HK-2 (cell line): ENCODE data around the gene TAF13.
"Not testable (repeated sequence)": the region's sequence is repeated elsewhere in the genome, so short reads cannot be mapped to it uniquely, and the experiment has no call there.

ENCODE experiments used
- DNase-seq: peaks from one replicate; pipeline ENCODE4 v3.0.0-alpha.2; 2018; ENCODE audit not compliant: unreplicated experiment

The TAF13 gene

DNA sequence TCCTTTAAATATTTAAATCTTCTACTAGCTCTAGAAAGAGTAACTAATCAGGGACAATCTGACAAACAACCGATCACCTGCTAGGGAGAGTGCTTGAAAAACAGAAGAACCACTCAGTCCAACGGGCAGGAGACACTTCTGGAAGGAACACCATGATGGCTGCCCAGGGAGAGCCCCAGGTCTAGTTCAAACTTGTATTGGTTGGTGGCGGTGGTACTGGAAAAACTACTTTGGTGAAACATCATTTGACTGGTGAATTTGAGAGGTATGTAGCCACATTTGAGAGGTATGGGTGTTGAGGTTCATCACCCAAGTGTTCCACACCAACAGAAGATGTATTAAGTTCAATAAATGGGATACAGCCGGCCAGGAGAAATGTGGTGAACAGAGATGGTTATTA is 29.1 kb downstream of the TAF13 start:
- no peak for DNase-seq

DNA sequence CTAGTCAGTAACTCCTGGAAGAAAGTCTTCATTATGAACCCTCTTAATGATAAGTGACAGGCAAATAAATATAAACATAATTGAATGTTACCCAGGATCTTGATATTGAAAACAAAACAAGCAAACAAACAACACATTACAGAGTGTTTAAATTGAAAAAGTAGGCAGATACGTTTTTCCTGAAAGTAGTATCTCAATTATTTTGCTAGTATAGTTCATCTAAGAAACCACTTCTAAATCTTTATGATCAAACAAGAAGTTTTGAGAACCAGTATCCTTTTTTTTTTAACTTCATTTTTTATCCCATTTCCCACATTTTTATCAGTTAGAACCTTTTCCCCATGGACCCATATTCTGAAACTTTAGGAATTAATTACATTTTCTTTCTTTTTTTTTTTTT is 30.2 kb downstream of the TAF13 start:
- no peak for DNase-seq

DNA sequence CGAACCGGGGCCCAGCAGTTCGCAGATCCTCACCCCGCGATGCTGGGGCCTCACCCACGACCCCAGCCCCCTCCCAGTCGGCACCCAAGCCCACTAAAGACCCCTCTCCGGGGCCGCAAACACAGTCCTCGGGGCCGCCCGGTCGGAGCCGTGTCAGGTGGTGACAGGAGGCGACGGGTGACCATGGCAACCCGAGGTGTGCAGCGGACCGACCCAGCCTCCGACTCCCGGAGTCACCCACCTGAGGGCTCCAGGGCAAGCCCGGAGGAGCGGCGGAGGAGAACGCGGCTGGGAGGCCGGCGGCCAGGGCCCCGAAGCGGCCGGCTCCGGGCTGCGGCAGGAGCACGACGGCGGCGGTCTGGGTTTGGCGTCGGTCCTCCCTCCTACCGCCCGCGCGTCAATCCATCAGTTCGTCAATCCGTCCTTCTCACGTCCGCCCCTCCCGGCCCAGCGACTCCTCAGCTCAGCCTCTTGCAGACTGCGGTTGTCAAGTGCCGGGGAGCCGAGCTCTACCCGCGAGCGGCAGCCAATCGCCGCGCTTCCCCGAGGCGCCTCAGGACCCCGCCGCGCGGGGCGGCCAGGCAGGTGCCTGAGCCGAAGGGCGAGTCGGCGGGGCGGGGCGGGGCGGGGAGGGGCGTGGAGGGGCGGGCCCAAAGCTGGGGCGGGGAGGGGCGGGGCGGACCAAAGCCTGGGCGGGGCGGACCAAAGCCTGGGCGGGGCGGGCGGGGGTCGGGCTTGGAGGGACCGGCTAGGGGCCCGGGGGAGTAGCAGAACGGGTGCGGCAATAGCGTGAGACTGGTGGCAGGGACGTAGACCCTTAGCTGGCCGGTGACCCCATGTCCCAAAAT is 34.0 kb downstream of the TAF13 start, which contains the start of gene WDR47:
Gene WDR47, minus strand, starts transcription at position 482 of the 848 bp plus-strand sequence. CDS start 18,590 bp downstream, outside the sequence.
- DNase-seq, result peak; percentile 97

DNA sequence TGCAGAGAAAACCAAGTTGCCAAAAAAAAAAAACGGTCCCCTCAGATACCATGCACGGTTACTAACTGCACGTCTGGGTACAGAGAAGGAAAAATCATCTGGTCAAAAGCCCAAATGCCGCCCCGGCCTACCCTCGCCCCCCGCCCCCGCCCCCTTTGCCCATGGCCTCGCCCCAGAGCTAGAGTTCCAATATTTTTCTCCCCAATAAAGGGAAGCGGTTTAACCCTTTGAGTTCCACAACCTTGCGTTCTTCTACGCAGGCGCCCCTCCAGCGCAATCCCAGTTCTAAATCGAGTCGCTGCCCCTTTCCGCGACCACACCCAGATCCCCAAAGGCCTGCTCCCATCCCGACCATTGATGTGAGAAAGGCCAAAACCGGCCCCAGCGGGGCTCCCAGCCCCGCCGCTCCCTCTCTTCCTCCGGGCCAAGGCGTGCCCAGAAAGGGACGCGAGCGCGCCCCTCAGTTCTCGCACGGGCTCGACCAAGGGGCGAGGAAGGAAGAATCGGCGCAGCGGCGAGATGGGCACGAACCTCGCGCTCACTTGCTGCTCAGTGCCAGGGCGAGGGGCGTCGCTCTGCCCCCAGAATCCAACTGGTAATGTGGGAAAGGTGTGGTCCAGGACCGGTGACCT is 34.7 kb downstream of the TAF13 start:
- peak; percentile 38 for DNase-seq

DNA sequence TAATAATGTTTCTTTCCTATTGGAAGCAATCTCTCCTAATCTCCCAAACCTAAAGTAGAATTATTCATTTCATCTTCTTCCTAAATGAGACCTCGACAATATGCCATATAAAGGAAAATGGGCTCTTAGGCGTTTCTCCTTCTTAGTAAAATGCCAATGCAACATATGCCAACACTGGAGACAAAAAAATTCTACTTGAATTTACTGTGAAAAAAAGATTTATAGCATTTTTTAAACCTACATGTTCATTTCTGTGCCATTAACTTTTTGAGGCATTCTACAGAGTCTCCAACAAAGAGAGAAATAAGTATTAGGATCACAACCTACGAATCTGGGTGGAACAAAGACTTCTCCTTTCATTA is 35.2 kb downstream of the TAF13 start:
- no peak for DNase-seq

DNA sequence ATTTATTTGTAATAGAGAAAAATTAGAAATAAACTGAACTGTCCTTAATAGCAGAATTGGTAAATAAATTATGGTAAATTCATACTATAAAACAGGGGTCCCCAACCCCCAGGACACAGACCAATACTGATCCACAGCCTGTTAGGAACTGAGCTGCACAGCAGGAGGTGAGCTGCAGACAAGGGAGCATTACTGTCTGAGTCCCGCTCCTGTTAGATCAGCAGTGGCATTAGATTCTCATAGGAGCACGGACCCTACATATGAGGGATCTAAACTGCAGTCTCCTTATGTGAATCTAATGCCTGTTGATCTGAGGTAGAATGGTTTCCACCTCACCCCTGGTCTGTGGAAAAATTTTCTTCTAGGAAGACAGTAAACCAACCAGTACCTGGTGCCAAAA is 41.4 kb downstream of the TAF13 start:
- no peak for DNase-seq

DNA sequence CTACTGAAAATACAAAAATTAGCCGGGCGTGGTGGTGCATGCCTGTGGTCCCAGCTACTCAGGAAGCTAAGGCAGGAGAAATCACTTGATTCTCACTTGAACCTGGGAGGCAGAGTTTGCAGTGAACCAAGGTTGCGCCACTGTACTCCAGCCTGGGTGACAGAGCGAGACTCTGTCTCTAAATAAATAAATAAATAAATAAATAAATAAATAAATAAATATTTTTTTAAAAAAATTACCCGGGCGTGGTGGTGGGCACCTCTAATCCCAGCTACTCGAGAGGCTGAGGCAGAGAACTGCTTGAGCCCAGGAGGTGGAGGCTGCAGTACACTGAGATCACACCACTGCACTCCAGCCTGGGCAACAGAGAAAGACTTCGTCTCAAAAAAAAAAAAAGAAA is 46.3 kb downstream of the TAF13 start:
- not testable (repeated sequence) for DNase-seq

DNA sequence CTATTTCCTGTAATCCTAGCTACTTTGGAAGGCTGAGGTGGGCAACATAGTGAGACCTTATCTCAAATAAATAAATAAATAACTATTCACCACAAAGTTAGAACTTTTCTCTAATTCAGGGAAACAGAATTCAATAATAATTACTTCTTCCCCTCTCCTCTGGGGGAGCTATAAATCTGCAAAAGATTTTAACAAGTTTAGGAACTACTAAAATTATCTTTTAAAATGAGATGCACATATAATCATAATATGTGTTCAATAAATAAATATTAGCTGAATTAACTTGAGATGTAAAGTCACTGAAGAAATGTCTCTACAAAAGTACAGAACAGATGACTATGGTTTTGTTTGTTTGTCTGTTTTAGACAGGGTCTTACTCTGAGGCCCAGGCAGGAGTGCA is 48.0 kb downstream of the TAF13 start:
- DNase-seq, result no peak

DNA sequence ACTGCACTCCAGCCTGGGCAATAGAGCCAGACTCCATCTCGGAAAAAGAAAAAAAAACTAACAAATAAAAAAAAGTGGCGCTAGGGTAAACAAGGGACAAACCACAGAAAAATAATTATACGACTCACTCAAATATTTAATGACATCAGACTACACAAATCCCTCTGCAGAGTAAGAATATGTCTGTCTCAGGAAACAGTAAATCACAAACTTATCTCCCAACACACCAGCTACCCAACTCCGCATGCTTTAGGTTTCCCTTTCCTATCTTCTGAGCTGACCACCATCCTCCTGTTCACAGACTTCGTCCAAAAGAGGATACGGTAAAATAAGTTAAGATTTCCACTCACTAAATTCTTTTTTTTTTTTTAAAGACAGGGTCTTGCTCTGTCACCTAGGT is 50.1 kb downstream of the TAF13 start:
- no peak for DNase-seq

DNA sequence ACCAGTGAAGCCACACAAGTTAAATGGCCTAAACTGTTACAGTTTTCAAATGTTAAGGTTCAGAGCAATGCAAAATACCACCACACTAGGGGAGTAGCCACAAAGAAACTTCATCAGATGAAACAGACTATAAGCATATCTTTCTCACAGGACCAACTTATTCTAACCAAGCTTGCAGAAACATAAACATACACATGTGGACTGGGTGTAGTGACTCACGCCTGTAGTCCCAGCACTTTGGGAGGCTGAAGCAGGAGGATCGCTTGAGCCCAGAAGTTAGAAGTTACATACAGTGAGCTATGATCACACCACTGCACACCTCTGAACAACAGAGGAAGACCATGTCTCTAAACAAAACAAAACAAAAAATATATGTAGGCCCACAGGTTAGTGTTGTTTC is 51.2 kb downstream of the TAF13 start:
- DNase-seq, result no peak

DNA sequence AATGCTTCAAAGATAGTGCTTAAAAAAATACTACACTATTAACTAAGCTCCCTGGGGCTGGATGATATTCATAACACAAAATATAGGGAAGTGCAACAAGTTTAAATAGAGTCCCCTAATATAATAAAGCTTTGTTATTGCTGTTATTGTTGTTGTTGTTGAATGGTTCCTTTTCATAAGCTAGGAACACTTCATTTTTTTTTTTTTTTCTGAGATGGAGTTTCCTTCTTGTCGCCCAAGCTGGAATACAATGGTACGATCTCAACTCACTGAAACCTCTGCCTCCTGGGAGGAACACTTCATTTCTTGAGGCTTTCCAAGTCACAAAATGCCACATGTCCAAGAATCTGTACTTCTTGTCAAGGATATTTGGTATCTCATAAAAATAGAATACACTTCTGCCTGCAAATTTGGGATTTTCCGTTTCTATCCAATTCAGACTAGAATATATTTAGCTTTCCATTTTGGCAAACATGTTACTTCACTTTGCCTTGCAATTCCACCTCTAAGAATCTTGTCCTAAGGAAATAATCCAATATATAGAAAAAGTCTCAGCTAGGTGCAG is 55.0 kb downstream of the TAF13 start:
- no peak for DNase-seq

DNA sequence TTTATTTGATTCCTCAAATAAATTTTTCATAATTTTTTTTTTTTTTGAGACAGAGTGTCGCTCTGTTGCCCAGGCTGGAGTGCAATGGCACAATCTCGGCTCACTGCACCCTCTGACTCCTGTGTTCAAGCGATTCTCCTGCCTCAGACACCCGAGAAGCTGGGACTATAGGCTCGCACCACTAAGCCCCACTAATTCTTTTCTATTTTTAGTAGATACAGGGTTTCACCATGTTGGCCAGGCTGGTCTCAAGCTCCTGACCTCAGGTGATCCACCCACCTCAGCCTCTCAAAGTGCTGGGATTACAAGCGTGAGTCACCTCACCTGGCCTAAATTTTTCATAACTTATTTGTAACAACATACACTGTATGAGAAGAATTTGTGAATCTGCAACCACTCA is 58.1 kb downstream of the TAF13 start:
- DNase-seq, result not testable (repeated sequence)

DNA sequence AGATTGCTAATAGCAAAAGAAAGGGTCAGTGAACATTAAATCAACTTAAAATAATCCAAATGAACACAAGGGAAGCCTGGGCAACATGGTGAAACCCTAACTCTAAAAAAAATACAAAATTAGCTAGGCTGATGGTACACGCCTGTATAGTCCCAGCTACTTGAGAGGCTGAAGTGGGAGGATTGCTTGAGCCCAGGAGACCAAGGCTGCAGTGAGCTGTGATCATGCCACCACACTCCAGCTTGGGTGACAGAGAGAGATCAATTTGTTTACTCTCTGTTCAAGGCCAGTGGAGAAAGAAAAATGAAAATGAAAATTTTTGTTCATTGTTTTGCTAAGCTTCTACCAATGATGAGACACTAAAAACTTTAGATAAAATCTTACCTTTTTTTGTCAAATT is 58.7 kb downstream of the TAF13 start:
- DNase-seq, result no peak
